Measurements from ENCODE around the gene ZNF630.
"Not testable (repeated sequence)": the region's sequence is repeated elsewhere in the genome, so short reads cannot be mapped to it uniquely, and the experiment has no call there.

- TF ChIP-seq CTCF, POLR2A (IDR thresholded peaks at IDR 0.05): not testable (repeated sequence)
Measured at GRCh38 chrX:48020472-48020871, 51.0 kb downstream of the ZNF630 start.

Data from testis (tissue), 2 donors.